ENCODE measurements around the gene CADPS.

CADPS gene

GRCh38 chr3:62688050-62688449, 187.2 kb downstream of the CADPS start:
- no peak for DNase-seq (ENCODE audit: low read depth in 2 of 2)

- peak in 1 of 2 experiments; percentile 26 for DNase-seq (ENCODE audit: low read depth in 2 of 2)
Observed at GRCh38 chr3:62686503-62687294, 188.5 kb downstream of the CADPS start.

GRCh38 chr3:62682826-62683225, 192.4 kb downstream of the CADPS start:
- no peak for DNase-seq (ENCODE audit: low read depth in 2 of 2)

- DNase-seq (ENCODE audit: low read depth in 2 of 2): no peak
Observed at GRCh38 chr3:62679988-62680387, 195.2 kb downstream of the CADPS start.

- DNase-seq (ENCODE audit: low read depth in 2 of 2): no peak
Observed at GRCh38 chr3:62678841-62679240, 196.4 kb downstream of the CADPS start.

GRCh38 chr3:62677926-62678325, 197.3 kb downstream of the CADPS start:
- no peak for DNase-seq (ENCODE audit: low read depth in 2 of 2)

- DNase-seq (ENCODE audit: low read depth in 2 of 2): no peak
Observed at GRCh38 chr3:62676689-62677271, 198.4 kb downstream of the CADPS start.

GRCh38 chr3:62675492-62675891, 199.7 kb downstream of the CADPS start:
- DNase-seq (ENCODE audit: low read depth in 2 of 2): no peak

GRCh38 chr3:62672988-62673313, 202.3 kb downstream of the CADPS start:
- DNase-seq (ENCODE audit: low read depth in 2 of 2): no peak

- no peak for DNase-seq (ENCODE audit: low read depth in 2 of 2)
Observed at GRCh38 chr3:62672270-62672987, 202.8 kb downstream of the CADPS start.

- DNase-seq (ENCODE audit: low read depth in 2 of 2): no peak
Observed at GRCh38 chr3:62670351-62670750, 204.9 kb downstream of the CADPS start.

GRCh38 chr3:62669161-62669560, 206.1 kb downstream of the CADPS start:
- no peak for DNase-seq (ENCODE audit: low read depth in 2 of 2)

GRCh38 chr3:62667714-62668113, 207.5 kb downstream of the CADPS start:
- no peak for DNase-seq (ENCODE audit: low read depth in 2 of 2)

GRCh38 chr3:62665627-62666437, 209.4 kb downstream of the CADPS start:
- DNase-seq (ENCODE audit: low read depth in 2 of 2): peak; percentile 49 to 51

- no peak for DNase-seq (ENCODE audit: low read depth in 2 of 2)
Observed at GRCh38 chr3:62662677-62663076, 212.5 kb downstream of the CADPS start.

GRCh38 chr3:62659660-62660059, 215.6 kb downstream of the CADPS start:
- no peak for DNase-seq (ENCODE audit: low read depth in 2 of 2)

GRCh38 chr3:62655691-62656063, 219.5 kb downstream of the CADPS start:
- DNase-seq (ENCODE audit: low read depth in 2 of 2): no peak

GRCh38 chr3:62655056-62655690, 220.0 kb downstream of the CADPS start:
- DNase-seq (ENCODE audit: low read depth in 2 of 2): no peak

GRCh38 chr3:62653796-62654195, 221.4 kb downstream of the CADPS start:
- DNase-seq (ENCODE audit: low read depth in 2 of 2): no peak

- DNase-seq (ENCODE audit: low read depth in 2 of 2): no peak
Observed at GRCh38 chr3:62647711-62648110, 227.5 kb downstream of the CADPS start.

- no peak for DNase-seq (ENCODE audit: low read depth in 2 of 2)
Observed at GRCh38 chr3:62644493-62644892, 230.7 kb downstream of the CADPS start.

- no peak for DNase-seq (ENCODE audit: low read depth in 2 of 2)
Observed at GRCh38 chr3:62638316-62638715, 236.9 kb downstream of the CADPS start.
